Medulla oblongata (tissue), 1 donor: ENCODE results near the gene SERPINE2.
A peak's percentile ranks its signal among the peaks of the same experiment; 100 is the strongest.

ENCODE experiments used
- DNase-seq: peaks from one replicate; pipeline ENCODE4 v3.0.0-alpha.2; 2015; ENCODE audit errors: extremely low spot score

The SERPINE2 gene

DNA sequence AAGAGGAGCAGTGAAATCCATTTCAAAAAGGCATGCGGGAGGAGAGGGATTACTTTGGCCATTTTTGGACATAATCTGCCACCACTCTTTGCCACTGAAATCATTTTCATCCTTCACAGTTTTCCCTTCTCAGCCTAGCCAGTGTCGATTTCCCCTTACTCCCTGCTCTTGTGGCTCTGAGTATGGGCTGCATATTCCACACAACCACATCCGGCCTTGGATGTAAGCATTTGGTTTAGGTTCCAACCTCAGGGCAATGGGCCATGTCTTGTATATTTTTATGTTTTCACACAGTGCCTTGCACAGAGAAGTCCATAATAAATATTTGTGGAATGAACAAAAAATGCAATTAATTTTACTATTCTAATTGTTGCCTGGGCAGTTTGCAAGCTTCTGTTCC is 7.7 kb upstream of the SERPINE2 start:
- DNase-seq = no peak

DNA sequence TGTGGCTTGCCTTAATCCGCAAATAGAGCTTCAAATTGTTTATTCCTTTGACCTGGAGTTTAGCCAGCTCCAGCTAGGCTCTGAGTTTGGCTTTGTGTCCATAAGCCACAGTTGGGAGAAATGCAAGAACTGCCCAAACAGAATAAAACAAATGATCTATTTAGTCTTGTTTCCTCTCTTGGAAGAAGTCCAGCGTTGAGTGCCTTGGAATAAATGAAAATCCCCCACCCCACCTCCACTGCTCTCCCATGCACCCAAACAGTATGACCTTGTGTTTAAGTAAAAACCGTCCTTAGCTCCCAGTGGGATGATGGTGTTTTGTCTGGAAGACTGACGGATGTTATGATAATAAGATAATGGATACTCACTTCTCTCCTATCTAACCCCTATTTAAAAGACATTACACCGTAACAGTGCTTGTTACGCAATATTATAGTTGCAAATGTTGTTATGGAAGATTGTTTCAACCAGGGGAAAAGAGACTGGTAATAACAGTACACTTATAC is 3.2 kb upstream of the SERPINE2 start:
- DNase-seq = peak; percentile 82

DNA sequence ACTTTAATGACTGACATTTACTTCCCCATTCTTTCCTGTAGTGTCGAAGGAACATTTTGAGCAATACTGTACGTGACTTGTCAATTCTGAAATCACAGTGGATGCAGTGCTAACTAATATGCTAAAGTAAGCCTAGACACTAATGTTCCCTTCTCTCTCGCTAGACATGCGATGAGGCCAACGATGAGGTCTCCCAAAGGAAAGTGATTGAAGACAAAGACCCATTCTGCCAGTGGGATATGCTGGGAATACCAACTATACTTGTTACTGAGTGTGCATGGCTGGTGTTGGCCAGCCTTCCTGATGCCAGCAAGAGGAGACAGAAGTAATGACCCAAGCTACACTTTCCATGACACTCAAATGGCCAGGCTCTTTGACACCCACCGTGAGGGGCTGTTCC is 2.5 kb upstream of the SERPINE2 start:
- peak; percentile 84 for DNase-seq

DNA sequence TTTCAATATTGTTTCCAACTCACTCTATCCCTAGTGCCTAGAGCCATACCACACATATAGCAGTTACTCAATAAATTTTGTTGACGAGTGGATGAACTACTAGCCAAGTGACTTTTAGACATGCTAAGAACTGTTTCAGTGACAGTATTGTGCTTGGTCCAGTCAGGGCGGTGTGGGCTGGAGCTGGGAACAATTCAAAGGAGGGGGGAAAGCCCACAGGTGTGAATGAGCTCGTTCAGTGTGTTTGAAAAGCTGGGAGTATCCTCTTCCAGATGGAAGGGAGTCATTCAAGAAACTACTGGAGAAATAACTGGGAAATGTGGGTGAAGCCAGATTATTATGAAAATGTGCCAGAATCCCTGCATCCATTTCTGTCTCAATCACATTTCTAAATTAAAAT is 1.7 kb upstream of the SERPINE2 start:
- DNase-seq = peak; percentile 25

DNA sequence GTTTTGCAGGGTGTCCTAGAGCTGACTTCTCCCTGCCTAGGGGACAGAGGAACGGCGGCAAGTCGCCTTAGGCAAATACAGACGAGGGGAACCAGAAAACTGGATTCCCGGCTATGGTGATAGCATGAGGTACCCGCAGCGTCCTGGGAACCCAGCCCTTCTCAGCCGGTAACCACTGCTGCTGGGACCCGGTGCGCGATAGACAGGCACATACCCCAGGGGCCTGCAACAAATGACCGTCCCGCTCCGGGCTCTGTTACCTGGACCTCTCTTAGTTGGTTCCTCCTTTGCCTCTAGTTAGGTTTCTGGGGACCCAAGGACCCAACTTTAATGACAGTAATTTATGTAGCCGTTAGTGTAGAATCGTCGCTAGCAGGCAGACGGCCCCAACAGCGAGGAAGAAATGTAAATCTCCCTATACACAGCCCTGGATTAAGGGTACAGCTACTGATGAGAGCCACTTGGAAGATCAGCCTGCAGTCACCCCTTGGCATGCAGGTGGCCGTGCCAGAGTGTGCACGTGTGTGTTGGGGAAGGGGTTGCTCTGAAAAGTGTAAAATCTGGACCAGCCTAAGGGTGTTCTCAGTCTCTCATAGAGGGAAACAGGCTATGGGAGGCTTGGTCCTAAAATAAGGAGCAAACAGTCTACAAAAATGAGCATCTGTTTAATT is 819 bp upstream of the SERPINE2 start:
- no peak for DNase-seq

DNA sequence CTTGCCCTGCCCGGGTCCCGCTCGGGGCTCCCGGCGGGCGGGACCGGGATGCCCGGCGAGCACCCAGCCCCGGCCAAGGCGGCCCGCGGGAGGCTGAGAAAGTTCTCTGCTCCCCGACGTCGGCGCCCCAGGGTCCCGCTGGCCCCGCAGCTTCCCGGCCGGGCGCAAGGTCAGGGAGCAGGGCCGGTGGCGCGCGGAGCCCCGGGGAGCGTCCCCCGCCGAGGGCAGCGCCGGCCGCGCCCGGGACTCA is 331 bp downstream of the SERPINE2 start:
- no peak for DNase-seq

DNA sequence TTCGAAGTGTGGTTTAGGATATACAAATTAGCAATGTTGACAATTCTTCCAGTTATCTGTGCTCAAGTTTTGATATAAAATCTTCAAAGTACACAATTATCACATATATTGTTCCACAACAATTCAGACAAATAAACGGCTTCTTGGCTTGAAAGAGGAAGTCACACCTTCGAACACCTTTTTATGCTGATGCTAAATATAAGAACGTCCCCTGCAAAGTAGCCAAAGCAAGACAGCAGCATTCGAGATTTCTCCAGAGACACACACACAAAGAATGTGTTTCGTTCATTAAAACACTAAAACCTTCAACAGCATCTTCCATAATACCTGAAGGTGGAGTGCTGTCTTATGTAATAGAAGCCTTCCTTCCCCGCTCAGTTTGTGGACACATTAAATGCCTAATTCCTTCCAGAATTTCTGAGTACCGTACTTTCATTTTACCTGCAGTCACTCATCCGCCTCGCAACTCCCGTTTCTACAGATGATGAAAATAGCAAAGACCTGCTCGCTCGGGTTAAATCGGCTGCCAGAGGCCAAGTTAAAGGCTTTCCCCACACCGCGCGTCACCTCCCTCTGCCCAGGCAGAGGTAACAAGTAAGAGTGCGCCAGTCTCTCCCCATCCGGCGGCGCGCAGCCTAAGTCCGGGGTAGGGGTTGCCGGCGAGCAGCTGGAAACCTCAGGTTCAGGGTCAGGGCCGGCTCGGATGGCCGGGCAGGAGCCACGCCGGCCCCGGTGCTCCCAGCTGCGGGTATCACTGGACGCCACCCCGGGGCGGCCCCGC is 847 bp downstream of the SERPINE2 start:
- DNase-seq = peak; percentile 39

DNA sequence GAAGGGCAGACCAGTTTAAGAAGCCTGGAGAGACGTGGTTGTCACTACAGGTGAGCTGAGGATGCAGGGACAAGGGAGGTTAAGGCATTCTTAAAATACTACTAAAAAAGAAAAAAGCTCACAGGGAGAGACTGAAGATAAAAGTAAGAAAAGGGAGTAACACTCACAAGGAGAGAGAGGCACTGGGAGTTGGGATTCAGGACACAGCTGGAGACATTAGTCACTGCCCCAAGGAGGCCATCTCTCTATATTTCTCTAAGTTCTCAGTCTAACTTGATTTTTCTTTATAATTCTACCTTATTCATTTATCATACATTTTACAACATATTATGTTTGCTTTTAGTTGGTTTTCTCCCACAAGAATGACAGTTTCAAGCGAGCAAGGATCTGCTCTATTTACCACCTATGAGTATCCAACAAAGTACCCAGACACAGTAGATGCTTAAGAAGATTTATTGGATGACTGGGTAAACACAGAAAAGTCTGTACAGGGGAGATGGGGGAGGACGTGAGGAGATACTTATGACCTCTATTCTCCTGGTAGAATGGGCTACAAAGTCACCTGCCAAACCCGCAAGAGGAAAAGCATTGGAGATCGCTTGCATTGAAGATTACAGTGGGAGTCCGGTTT is 2.2 kb downstream of the SERPINE2 start:
- no peak for DNase-seq

DNA sequence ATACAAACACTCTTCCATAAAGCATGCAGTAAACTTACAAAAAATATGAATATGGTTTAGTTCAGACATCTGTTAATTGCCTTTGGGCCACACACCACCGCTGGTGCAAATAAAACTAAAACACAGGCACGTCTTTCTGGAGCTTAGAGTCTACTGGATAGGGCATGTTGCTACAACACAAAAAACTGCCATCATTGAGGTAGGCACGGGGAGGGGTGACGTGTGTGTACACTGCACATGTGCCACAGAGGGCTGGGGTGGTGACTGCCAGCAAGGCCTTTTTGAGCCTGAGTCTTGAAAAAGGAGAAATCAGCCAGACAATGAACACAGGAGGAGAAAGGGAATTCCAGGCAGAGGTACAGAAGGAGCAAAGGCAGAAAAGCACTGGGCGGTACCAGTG is 5.1 kb downstream of the SERPINE2 start:
- DNase-seq = no peak

DNA sequence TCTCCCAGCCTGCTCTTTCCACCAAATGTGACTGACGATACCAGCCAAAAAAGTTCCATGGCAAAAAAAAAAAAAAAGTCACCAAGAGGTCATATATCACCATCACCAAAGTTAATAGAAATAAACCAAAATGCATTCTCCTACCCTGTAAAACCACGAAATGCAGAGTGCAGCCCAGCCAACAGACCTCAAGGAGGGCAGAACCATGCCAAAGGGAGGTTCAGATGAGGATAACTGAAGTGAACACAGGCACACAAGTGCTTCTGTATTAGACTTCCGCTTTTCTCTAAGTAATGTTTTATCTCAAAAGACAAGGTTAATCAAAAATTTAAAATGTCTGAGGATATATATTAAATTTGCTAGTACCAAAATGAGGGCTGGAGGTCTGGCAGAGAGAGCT is 5.5 kb downstream of the SERPINE2 start:
- no peak for DNase-seq

DNA sequence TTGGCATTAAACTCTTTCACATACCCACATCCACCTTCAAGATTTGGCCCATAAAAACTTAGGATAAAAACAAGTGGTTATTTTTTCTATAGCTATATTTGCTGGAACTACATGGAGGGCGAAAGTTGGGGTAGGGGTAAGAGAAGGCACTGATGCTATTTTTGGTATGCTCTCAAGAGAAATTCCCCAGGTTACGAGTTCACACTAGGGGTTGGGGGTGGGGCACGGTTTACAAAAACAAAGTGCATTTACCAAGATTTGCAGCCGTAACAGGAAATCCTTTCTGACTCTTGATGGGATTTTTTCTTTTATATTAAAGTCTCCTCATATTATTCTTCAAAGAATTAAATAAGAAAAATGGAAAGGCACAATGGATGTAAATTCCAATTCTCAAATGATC is 6.8 kb downstream of the SERPINE2 start:
- no peak for DNase-seq

DNA sequence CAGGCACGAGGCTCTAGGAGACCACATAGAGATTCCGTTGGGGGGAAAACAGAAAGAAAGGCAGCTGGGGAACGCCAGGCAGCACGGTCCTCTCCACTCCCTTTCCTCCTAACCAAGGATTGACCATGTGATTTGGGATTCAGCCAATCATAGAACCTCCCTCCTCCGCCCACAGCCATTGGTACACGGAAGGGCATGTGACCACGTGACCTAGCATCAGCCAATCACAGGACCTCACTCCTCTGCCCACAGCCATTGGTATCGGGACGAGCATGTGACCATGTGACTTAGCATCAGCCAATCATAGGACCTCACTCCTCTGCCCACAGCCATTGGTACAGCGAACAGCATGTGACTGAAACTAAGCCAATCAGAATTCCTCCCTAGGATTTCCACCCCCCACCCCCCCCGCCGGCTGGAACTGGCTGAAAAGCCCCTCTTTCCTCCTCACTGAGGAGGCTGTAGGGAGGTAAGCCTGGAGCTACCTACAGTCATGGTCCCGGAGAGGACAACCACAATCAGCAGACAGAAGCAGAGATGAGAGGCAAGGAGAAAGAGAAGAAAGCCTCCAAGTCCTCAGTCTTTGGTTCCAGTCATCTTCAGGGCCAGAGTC is 7.6 kb downstream of the SERPINE2 start:
- DNase-seq = no peak

DNA sequence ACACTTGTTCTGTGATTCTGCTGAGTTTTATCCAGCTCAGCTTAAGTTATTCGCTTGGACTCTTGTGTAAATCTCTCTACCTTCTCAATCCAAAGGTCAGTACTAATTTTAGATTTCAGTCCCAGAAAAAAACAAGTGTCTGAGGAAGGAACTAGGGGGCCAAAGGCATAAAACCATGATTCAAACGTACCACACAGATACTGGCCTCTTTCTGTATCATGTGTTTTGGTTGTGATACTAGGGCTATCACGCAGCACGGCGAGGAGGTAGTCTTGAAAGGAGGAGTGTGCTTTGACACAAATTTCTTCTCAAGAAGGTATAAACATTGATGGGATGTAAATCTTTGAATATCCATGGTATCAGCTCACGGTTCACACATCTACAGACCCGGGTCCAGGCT is 8.3 kb downstream of the SERPINE2 start:
- DNase-seq = no peak

DNA sequence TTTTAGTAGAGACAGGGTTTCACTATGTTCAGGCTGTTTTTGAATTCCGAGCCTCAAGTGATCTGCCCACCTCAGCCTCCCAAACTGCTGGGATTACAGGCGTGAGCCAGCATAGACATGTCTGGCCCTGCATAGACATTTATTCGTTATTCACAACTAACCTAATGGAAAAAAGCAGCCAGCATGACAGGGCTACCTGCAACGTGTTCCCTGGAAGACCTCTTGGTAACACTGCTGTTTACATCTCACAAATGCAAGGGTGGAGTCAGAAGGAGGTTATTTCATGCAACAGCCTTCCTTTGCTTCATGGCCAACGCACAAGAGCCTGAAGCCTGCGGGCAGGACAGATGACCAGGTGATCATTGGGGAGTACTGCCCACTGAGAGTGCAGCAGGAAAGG is 9.2 kb downstream of the SERPINE2 start:
- DNase-seq = no peak

DNA sequence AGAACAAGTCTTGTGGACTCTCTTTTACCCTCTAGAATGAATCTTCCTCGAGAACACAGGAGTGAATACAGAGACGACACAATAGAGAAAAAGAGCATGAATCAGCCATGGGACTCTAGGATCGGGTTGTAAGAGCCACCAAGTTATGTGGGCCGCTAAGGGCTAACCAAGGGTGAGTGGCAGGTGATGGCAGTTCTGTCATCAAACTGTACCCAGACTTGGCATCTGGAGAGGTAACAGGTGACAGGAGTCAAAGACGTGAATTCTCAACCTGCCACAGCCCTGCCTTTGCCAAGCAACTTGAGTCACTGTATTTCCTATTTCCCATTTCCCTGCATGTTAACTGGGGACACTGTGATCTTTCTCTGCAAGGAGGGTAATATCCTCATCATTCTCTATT is 11.2 kb downstream of the SERPINE2 start:
- DNase-seq = no peak

DNA sequence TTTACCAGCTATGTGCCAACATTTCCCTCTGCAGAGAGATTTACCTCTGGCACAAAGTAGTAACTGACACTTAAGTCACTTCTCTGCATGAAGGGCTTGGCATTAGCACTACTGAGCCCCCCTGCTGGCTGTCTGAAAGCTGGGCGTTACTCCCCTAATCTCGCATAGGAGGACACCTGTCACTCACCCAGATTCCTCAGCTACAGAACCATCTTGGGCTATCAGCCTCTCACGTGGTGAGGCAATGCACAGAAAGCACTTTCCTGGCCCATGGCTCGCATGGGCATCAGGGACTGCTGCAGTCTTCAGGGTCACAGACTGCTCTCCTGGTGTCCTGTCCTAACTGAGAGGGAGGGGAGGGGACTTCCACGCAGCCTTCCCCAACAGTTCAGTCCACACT is 12.0 kb downstream of the SERPINE2 start:
- DNase-seq = no peak

DNA sequence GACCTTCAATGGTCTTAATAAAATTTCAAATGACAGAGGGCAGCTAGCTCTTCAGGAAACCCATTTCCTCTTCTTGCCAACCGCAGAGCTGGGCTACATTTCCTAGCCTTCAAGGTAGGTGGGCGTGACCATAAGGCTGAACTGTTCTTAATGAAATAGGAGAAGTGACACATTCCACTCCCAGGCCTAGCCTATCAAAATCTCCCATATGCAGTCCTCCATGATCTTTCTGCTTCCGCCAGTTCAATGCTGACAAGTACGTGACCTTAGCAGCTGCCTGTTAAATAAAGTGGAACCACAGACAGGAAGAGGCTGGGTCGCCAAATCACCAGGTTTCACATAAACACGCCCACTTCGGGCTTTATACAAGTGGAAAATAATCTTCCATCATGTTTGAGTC is 13.2 kb downstream of the SERPINE2 start:
- no peak for DNase-seq

DNA sequence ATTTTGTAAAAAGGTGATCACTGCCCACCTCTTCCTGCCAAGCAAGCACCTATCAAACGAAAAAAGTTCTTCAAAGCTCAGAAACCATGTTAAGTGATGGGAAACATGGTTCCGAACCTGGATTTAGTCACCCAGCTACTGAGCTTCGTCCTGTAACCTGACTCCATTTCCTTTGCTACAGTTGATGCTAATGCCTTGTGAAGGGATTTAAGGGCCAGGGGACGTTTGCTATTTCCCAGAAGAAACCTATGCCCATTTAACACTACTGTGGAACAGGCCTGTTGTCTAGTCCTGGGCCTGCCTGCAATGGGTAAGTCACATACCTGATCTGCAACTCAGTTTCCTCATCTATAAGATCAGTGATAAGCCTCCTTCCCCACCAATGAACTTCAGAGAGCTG is 14.8 kb downstream of the SERPINE2 start:
- DNase-seq = no peak

DNA sequence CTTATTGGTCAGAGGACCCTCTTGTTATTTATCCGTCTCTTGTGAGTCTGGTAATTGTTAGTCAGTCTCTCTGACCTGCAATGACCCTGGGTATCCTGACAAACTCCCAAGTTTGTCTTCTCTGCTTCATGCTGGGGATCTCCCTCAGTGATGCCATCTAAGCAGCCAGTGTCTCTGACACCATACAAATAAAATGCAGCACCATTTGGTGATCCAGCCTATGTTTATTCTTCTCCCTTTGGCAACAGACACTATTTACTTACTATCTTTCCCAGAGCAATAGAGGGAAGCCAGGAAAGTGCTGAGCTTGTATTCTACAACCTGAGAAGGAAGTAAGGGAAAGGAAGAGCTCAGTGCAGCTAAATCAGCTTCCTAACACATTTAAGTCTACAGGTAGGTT is 15.9 kb downstream of the SERPINE2 start:
- no peak for DNase-seq

DNA sequence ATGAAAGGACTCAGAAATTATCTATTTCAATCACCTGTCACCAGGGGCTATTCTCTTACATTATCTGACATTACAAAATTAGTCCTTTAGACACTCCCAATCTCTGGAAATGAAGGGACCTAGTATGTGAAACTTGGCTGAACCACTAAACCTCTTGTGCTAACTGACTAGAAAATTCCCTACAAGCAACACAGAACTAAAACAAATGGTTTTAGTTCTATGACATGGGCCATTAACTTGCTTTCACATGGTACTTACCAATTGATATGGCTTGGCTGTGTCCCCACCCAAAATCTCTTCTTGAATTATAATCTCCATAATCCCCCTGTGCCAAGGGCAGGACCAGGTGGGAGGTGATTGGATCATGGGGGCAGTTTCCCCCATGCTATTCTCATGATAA is 16.6 kb downstream of the SERPINE2 start:
- no peak for DNase-seq

DNA sequence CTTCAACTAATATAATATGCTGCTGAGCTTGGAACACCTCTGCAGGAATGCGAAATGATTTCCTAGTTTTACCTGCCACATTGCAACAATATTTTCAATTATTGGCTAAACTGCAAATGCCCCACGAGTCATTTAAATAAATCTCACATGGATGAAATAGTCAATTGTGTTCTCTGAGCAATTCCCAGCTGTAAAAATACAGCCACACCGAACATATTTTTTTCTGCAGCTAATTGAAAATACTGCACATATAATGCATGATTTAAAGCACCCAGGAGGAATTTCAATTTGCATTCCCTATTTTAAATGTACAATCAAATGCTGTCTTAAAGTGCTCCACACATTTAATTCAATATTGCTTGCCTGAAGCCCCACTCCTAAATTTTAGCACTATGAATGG is 18.6 kb downstream of the SERPINE2 start:
- DNase-seq = no peak

DNA sequence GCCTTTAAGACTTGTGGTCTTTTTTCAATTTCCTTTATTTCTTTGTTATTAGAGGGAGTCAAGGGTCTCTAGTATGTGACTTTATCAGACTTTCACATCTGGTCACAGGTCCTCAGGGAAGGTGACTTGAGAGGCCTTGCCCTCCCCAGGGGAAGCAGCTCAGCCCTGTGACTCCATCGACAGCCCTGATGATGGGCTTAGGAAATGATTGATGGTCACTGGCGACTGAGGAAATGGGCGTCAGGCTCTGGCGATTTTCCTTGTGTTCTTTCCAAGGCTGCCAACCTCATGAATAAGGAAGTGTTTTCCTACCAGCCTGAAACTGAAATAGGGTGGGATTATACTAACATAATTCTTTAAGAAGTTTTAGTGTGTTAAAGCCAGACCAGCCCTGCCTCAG is 21.1 kb downstream of the SERPINE2 start:
- peak; percentile 58 for DNase-seq

DNA sequence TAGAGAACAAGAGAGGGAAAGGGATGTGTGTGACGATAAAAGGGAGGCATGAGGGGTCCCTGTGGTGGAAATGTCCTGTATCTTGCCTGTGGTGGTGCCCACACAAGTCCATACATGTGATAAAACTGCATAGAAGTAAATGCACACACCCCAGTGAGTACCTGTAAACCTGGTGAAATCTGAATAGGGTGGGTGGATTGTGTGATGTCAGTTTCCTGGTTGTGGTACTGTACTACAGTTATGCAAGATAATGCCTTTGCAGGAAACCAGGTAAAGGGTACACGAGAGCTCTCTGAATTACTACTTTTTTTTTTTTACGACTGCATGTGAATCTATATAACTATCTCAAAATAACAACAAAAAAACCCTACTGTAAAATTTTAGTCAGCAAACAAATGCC is 22.1 kb downstream of the SERPINE2 start:
- no peak for DNase-seq
